PC-3 (cell line): ENCODE results near the gene SLTM. TPM values are rescaled to one million over a fixed set of nuclear protein-coding genes. Genes with fewer than 3 reads are reported as not detected.
A peak's percentile ranks its signal among the peaks of the same experiment; 100 is the strongest.

Experiments used
- ATAC-seq: fragments of 200-7000 bp; cut with Tn5 transposase; 2 replicates; pipeline ENCODE4 v1.9.1; 2020; ENCODE audit warnings: mild to moderate bottlenecking, moderate library complexity
- BruUV-seq: library from RNA; stranded (reverse); fragments of 400-500 nt; replicated peaks from 2 replicates; lab custom pipeline; 2021; lab: Mats Ljungman, UMichigan
- CTCF ChIA-PET: fragments of 300-600 bp; sonication (Branson Sonifier 250); formaldehyde crosslinking; loops from one replicate; lab custom pipeline; 2022; ENCODE audit warnings: antibody characterized with exemption; lab: Charles Lee
- POLR2A ChIA-PET: fragments of 300-600 bp; sonication (Branson Sonifier 250); formaldehyde crosslinking; loops from one replicate; lab custom pipeline; 2022; ENCODE audit warnings: antibody characterized with exemption; ENCODE audit not compliant: unreplicated experiment; lab: Charles Lee
- DNase-seq: peaks from one replicate; pipeline ENCODE4 v3.0.0-alpha.2; 2015
- H2AFZ ChIP-seq: fragments of 300-600 bp; sonication (generic); 2 replicates; pipeline ENCODE4 v1.6.0; 2016; ENCODE audit warnings: antibody characterized with exemption, low read length
- H3F3A ChIP-seq: fragments of 300-600 bp; sonication (generic); one replicate; pipeline ENCODE4 v1.6.0; 2017; ENCODE audit warnings: antibody characterized with exemption, low read length, control low read depth, mild to moderate bottlenecking; ENCODE audit not compliant: unreplicated experiment
- H3K27ac ChIP-seq: fragments of 300-600 bp; sonication (generic); 2 replicates; pipeline ENCODE4 v1.5.1; 2016; ENCODE audit warnings: mild to moderate bottlenecking, low read length
- H3K27me3 ChIP-seq: fragments of 300-600 bp; sonication (generic); 2 replicates; pipeline ENCODE4 v1.6.1; 2016; ENCODE audit warnings: low read length, mixed read lengths
- H3K36me3 ChIP-seq: fragments of 300-600 bp; sonication (generic); 2 replicates; pipeline ENCODE4 v1.6.1; 2016; ENCODE audit warnings: low read depth, mixed run types, low read length, mixed read lengths
- H3K4me1 ChIP-seq: fragments of 300-600 bp; sonication (generic); 2 replicates; pipeline ENCODE4 v1.5.1; 2016; ENCODE audit warnings: low read length; ENCODE audit not compliant: insufficient read depth
- H3K4me2 ChIP-seq: fragments of 300-600 bp; sonication (generic); 2 replicates; pipeline ENCODE4 v1.6.0; 2016; ENCODE audit warnings: low read length
- H3K4me3 ChIP-seq: fragments of 300-600 bp; sonication (generic); 2 replicates; pipeline ENCODE4 v1.5.1; 2016; ENCODE audit warnings: mild to moderate bottlenecking, low read length, mixed read lengths
- H3K79me2 ChIP-seq: fragments of 300-600 bp; sonication (generic); 2 replicates; pipeline ENCODE4 v1.6.1; 2017; ENCODE audit warnings: low read length, mixed read lengths
- H3K9ac ChIP-seq: fragments of 300-600 bp; sonication (generic); 2 replicates; pipeline ENCODE4 v1.6.0; 2016; ENCODE audit warnings: mild to moderate bottlenecking, low read length
- H3K9me2 ChIP-seq: fragments of 300-600 bp; sonication (generic); replicated peaks from 2 replicates; pipeline ENCODE4 v1.6.1; 2016; ENCODE audit warnings: mixed run types, low read length, mixed read lengths
- H3K9me3 ChIP-seq: fragments of 300-600 bp; sonication (generic); 2 replicates; pipeline ENCODE4 v1.6.1; 2016; ENCODE audit warnings: low read length, mixed read lengths
- H4K20me1 ChIP-seq: fragments of 300-600 bp; sonication (generic); 2 replicates; pipeline ENCODE4 v1.6.1; 2016; ENCODE audit warnings: low read length, mixed read lengths
- CTCF ChIP-seq: fragments of 300-600 bp; sonication (generic); conservative IDR thresholded peaks from 2 replicates; pipeline ENCODE4 v1.5.1; 2017; ENCODE audit warnings: antibody characterized with exemption, low read depth, mild to moderate bottlenecking, low read length
- EZH2 ChIP-seq: fragments of 300-600 bp; sonication (generic); IDR thresholded peaks from one replicate; pipeline ENCODE4 v1.6.1; 2017; ENCODE audit warnings: antibody characterized with exemption, mild to moderate bottlenecking, low read length; ENCODE audit not compliant: unreplicated experiment
- EZH2phosphoT487 ChIP-seq: fragments of 300-600 bp; sonication (generic); IDR thresholded peaks from 2 replicates; pipeline ENCODE4 v1.6.1; 2018; ENCODE audit warnings: mild to moderate bottlenecking, antibody characterized with exemption, low read length, borderline replicate concordance
- intact Hi-C: fragments of 100-400 bp; cut with micrococcal nuclease; formaldehyde crosslinking; loops from 2 replicates; pipeline ENCODE4 v1.9.0; 2023
- total RNA-seq: library from RNA; depleted of rRNA; stranded (reverse); fragments of >200 nt; gene quantifications from 2 replicates; pipeline ENCODE4 v1.2.3, GENCODE V29; 2014

The SLTM gene
- total RNA-seq, 1 experiment from 2014 or later: 103 TPM

- H3K27me3 ChIP-seq: no peaks in the 10 kb centered on the region
- 0 out of 2 replicates have a peak overlapping the region, but pooled peaks have one; percentile 64 for H2AFZ ChIP-seq
- no peaks in the 10 kb centered on the region for H3K79me2 ChIP-seq
- ATAC-seq (peak; percentile 93), DNase-seq (peak; percentile 59)
- ChIA-PET CTCF (interaction anchor here (1.0 kb wide), 1 partner anchor 10 kb away, joined by 5 read pairs; no protein-coding TSS in a partner anchor), POLR2A (interaction anchor here (0.6 to 0.7 kb wide), 2 partner anchors 108 to 416 kb away, joined by 3 to 28 read pairs; no protein-coding TSS in a partner anchor)
- H3K4me1 ChIP-seq: peaks cover 21% of the 10 kb centered on the region
- H3K9me2 ChIP-seq: no peaks in the 10 kb centered on the region
- H3K36me3 ChIP-seq: no peaks in the 10 kb centered on the region
- no peaks in the 10 kb centered on the region for H3F3A ChIP-seq
- peak overlapping the region; percentile 57 for H3K27ac ChIP-seq
- no peak overlapping the region for H3K9ac ChIP-seq
- no peaks in the 10 kb centered on the region for H4K20me1 ChIP-seq
- H3K4me3 ChIP-seq: no peak overlapping the region
- H3K4me2 ChIP-seq: peak overlapping the region; percentile 56
- intact Hi-C loops: loop anchor here (2.0 kb wide), 1 partner anchor 24 kb away; the partner anchor contains the start of gene RNF111
- H3K9me3 ChIP-seq: no peaks in the 10 kb centered on the region
- TF ChIP-seq EZH2 (no peak), EZH2phosphoT487 (no peak), CTCF (no peak)
- no TSS peak for BruUV-seq
These were observed 29.4 kb upstream of the SLTM start for GRCh38 chr15:58962662-58963565.

GRCh38 chr15:58962136-58962535, 28.7 kb upstream of the SLTM start:
- Histone ChIP-seq H3K27ac (peak overlapping the region; percentile 57; the same call in 1 of the 2 replicates), H3K36me3 (no peaks in the 10 kb centered on the region), H3K4me1 (peaks cover 20% of the 10 kb centered on the region), H3K9ac (no peak overlapping the region), H3F3A (no peaks in the 10 kb centered on the region), H3K4me2 (no peak overlapping the region), H3K9me3 (no peaks in the 10 kb centered on the region), H3K9me2 (no peaks in the 10 kb centered on the region), H3K27me3 (no peaks in the 10 kb centered on the region), H4K20me1 (no peaks in the 10 kb centered on the region), H3K79me2 (no peaks in the 10 kb centered on the region), H3K4me3 (no peak overlapping the region), H2AFZ (no peak overlapping the region)
- ChIA-PET POLR2A (interaction anchor here (0.7 kb wide), 1 partner anchor 415 kb away, joined by 28 read pairs; no protein-coding TSS in a partner anchor), CTCF (no interaction called here)
- intact Hi-C loops: loop anchor here (2.0 kb wide), 1 partner anchor 25 kb away; the partner anchor contains the start of gene RNF111
- no peak for TF ChIP-seq EZH2phosphoT487
- TF ChIP-seq CTCF: no peak
- TF ChIP-seq EZH2: no peak
- ATAC-seq (no peak), DNase-seq (no peak)
- no TSS peak for BruUV-seq
